ENCODE results near the gene RTN1.

The RTN1 gene

DNA sequence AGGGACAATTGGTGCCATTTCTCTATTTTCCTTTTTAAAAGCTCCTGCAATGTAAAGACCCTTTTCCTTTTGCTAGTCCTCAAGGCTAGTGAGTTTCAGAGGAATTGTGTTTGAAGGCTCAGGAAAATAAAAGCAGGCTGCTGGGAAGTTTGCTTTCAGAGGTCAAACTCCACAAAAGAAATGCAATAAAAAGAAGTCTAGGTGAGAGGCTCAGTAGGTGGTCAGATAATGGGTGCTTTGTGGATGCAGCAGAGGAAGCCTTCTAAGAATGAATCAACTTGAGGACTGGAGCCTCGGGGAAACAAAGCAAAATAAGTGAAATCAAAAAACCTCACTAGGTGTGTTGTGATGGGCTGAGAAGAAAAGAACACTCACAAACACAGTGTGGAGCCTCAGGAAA is 304.3 kb downstream of the RTN1 start:
- H3K36me3 ChIP-seq (ENCODE audit: insufficient read depth, low read length): no peaks in the 10 kb centered on the region
- no peak overlapping the region for H3K27ac ChIP-seq (ENCODE audit: low read depth, low read length)
- no peaks in the 10 kb centered on the region for H3K79me2 ChIP-seq (ENCODE audit: control insufficient read depth, insufficient read depth, low read length, unreplicated experiment)
- no peak overlapping the region for H2AFZ ChIP-seq (ENCODE audit: low read length, unreplicated experiment)
- no peaks in the 10 kb centered on the region for H3K4me1 ChIP-seq (ENCODE audit: control insufficient read depth, insufficient read depth, low read length, unreplicated experiment)
- H3K4me3 ChIP-seq (ENCODE audit: low read depth, low read length): no peak overlapping the region
- peaks cover 44% of the 10 kb centered on the region for H3K27me3 ChIP-seq (ENCODE audit: insufficient read depth, low read length)

- no peaks in the 10 kb centered on the region for H3K36me3 ChIP-seq (ENCODE audit: insufficient read depth, low read length)
- no peak overlapping the region for H3K4me3 ChIP-seq (ENCODE audit: low read depth, low read length)
- no peak overlapping the region for H3K27ac ChIP-seq (ENCODE audit: low read depth, low read length)
- H3K79me2 ChIP-seq (ENCODE audit: control insufficient read depth, insufficient read depth, low read length, unreplicated experiment): no peaks in the 10 kb centered on the region
- peaks cover 44% of the 10 kb centered on the region for H3K27me3 ChIP-seq (ENCODE audit: insufficient read depth, low read length)
- no peak overlapping the region for H2AFZ ChIP-seq (ENCODE audit: low read length, unreplicated experiment)
- H3K4me1 ChIP-seq (ENCODE audit: control insufficient read depth, insufficient read depth, low read length, unreplicated experiment): no peaks in the 10 kb centered on the region
Measured at GRCh38 chr14:59565087-59565486, 305.5 kb downstream of the RTN1 start.

DNA sequence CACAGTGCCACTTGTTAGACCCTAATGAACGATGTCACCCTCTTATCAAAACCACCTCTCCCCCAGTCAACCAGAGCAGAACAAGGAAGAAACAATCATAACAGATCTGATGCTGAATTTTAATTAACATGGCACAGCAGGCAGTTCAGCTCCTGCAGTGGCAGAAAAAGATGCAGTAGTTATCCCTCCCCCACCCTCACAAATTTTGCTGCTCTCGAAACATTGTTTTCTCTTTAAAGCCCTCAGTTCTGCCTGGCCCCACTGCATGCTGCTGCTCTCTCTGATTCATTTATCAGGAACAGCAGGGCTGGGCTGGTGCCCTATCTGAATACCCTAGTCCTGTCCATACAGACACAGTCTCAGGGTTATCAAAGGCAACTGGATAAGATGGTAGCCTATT is 306.2 kb downstream of the RTN1 start:
- Histone ChIP-seq H2AFZ (ENCODE audit: low read length, unreplicated experiment) (no peak overlapping the region), H3K4me1 (ENCODE audit: control insufficient read depth, insufficient read depth, low read length, unreplicated experiment) (no peaks in the 10 kb centered on the region), H3K79me2 (ENCODE audit: control insufficient read depth, insufficient read depth, low read length, unreplicated experiment) (no peaks in the 10 kb centered on the region), H3K27ac (ENCODE audit: low read depth, low read length) (no peak overlapping the region), H3K4me3 (ENCODE audit: low read depth, low read length) (no peak overlapping the region), H3K27me3 (ENCODE audit: insufficient read depth, low read length) (peaks cover 39% of the 10 kb centered on the region), H3K36me3 (ENCODE audit: insufficient read depth, low read length) (no peaks in the 10 kb centered on the region)

DNA sequence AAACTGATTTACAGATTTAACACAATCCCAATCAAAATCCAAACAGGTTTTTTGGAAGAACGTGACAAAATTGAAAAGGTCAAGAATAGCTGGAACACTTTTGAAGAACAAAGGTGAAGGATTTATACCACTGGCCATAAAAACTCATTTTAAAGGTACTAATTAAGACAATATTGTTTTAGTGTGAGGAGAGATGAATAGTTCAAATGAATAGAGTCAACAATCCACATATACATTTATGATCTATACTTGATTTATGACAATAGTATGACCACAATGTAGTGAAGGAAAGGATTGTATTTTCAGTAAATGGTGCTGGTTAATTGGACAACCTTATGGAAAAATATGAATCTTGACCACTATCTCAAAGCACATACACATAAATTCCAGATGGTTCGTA is 323.3 kb downstream of the RTN1 start:
- H3K27me3 ChIP-seq (ENCODE audit: insufficient read depth, low read length): no peaks in the 10 kb centered on the region
- H3K79me2 ChIP-seq (ENCODE audit: control insufficient read depth, insufficient read depth, low read length, unreplicated experiment): no peaks in the 10 kb centered on the region
- no peaks in the 10 kb centered on the region for H3K36me3 ChIP-seq (ENCODE audit: insufficient read depth, low read length)
- H3K27ac ChIP-seq (ENCODE audit: low read depth, low read length): no peak overlapping the region
- no peak overlapping the region for H3K4me3 ChIP-seq (ENCODE audit: low read depth, low read length)
- no peak overlapping the region for H2AFZ ChIP-seq (ENCODE audit: low read length, unreplicated experiment)
- peaks cover 8% of the 10 kb centered on the region for H3K4me1 ChIP-seq (ENCODE audit: control insufficient read depth, insufficient read depth, low read length, unreplicated experiment)
